HepG2 (cell line): Measurements from ENCODE around the gene ZNF333. TPM values are rescaled to one million over a fixed set of nuclear protein-coding genes. Genes with fewer than 3 reads are reported as not detected.

ENCODE experiments used
- ATAC-seq: fragments of 200-7000 bp; cut with Tn5 transposase; 3 replicates; pipeline ENCODE4 v1.9.1; 2020; ENCODE audit warnings: mild to moderate bottlenecking, moderate library complexity
- BruUV-seq: library from RNA; stranded (reverse); fragments of 400-500 nt; replicated peaks from 2 replicates; lab custom pipeline; 2021; lab: Mats Ljungman, UMichigan
- CTCF ChIA-PET: fragments of 300-600 bp; formaldehyde crosslinking; extraction: SDS; loops from one replicate; lab custom pipeline; 2021; ENCODE audit warnings: low total read pairs, inconsistent platforms, low intra/inter-chr PET ratio; lab: Yijun Ruan, JAX
- POLR2A ChIA-PET: fragments of 350-600 bp; sonication (Branson Sonifier 250); formaldehyde crosslinking; loops from one replicate; lab custom pipeline; 2020; ENCODE audit warnings: antibody characterized with exemption, inconsistent platforms; lab: Yijun Ruan, JAX
- DNase-seq: peaks from one replicate; pipeline ENCODE4 v3.0.0-alpha.2; 2015; ENCODE audit warnings: low spot score
- FAIRE-seq: peaks from 3 replicates; lab custom pipeline; 2011; peaks lifted over from hg19 to GRCh38; lab: Jason Lieb, UNC
- H2AFZ ChIP-seq: one replicate; pipeline ENCODE4 v1.6.1; 2011; ENCODE audit warnings: low read length, inconsistent platforms
- H3K27ac ChIP-seq: fragments of 300-600 bp; 3 replicates; pipeline ENCODE4 v1.8.0; 2011; ENCODE audit warnings: mixed run types, mild to moderate bottlenecking, mixed read lengths, low read length, inconsistent platforms; ENCODE audit not compliant: insufficient read depth; ENCODE audit errors: extremely low read length
- H3K27me3 ChIP-seq, 2 experiments: fragments of 200-600 bp in 1 of 2; 2 replicates in 1 of 2; 3 replicates in 1 of 2; pipeline versions ENCODE4 v1.6.0 to v1.8.0; 2011; ENCODE audit warnings: low read length in 2 of 2, mild to moderate bottlenecking in 2 of 2, moderate library complexity in 2 of 2, inconsistent platforms in 1 of 2; ENCODE audit not compliant: insufficient read depth in 2 of 2, control insufficient read depth in 1 of 2
- H3K36me3 ChIP-seq, 2 experiments: fragments of 200-600 bp in 1 of 2; replicated peaks in 1 of 2; 2 replicates in 1 of 2; 3 replicates in 1 of 2; pipeline versions ENCODE4 v1.5.1 to v1.8.0; 2011; ENCODE audit warnings: low read length in 2 of 2, inconsistent platforms in 1 of 2; ENCODE audit not compliant: insufficient read depth in 2 of 2, control insufficient read depth in 1 of 2
- H3K4me1 ChIP-seq: 2 replicates; pipeline ENCODE4 v1.5.1; 2012; ENCODE audit warnings: low read length, inconsistent platforms; ENCODE audit not compliant: insufficient read depth
- H3K4me2 ChIP-seq: 2 replicates; pipeline ENCODE4 v1.6.0; 2011; ENCODE audit warnings: low read depth, low read length, inconsistent platforms
- H3K4me3 ChIP-seq, 3 experiments: fragments of 200-600 bp in 1 of 3; sonication (generic), shearing (Covaris generic) in 1 of 3; replicated peaks in 1 of 3; 2 replicates each; pipeline ENCODE4 v1.5.1; 2011 to 2016; ENCODE audit warnings: low read length in 3 of 3, inconsistent platforms in 2 of 3, low read depth in 2 of 3, mild to moderate bottlenecking in 2 of 3, control low read depth in 1 of 3, mixed read lengths in 1 of 3; ENCODE audit not compliant: insufficient read depth in 1 of 3
- H3K79me2 ChIP-seq: one replicate; pipeline ENCODE4 v1.6.1; 2011; ENCODE audit warnings: low read length, inconsistent platforms; ENCODE audit not compliant: insufficient read depth
- H3K9ac ChIP-seq: 2 replicates; pipeline ENCODE4 v1.6.0; 2011; ENCODE audit warnings: mild to moderate bottlenecking, low read depth, low read length, inconsistent platforms; ENCODE audit not compliant: insufficient read depth
- H3K9me3 ChIP-seq: 2 replicates; pipeline ENCODE4 v1.5.1; 2012; ENCODE audit warnings: mild to moderate bottlenecking, low read length
- H4K20me1 ChIP-seq: 2 replicates; pipeline ENCODE4 v1.6.0; 2011; ENCODE audit warnings: inconsistent platforms, mild to moderate bottlenecking, low read length, moderate library complexity; ENCODE audit not compliant: insufficient read depth
- BORCS8-MEF2B ChIP-seq: sonication (generic); formaldehyde crosslinking; IDR thresholded peaks from 2 replicates; pipeline ENCODE4 v1.8.0; 2022; ENCODE audit warnings: mild to moderate bottlenecking, missing genetic modification reagents
- CEBPB ChIP-seq: IDR thresholded peaks from 2 replicates; pipeline ENCODE4 v1.6.1; 2011; ENCODE audit warnings: low read depth, low read length, improper control_type of control experiment, borderline replicate concordance
- FOXO4 ChIP-seq: sonication (generic); formaldehyde crosslinking; conservative IDR thresholded peaks from 2 replicates; pipeline ENCODE4 v1.8.1; 2023; ENCODE audit warnings: missing genetic modification reagents
- GZF1 ChIP-seq: sonication (generic); formaldehyde crosslinking; IDR thresholded peaks from 2 replicates; pipeline ENCODE4 v1.5.1; 2020; ENCODE audit warnings: mild to moderate bottlenecking, missing genetic modification reagents
- HOXA5 ChIP-seq: sonication (generic); formaldehyde crosslinking; IDR thresholded peaks from 2 replicates; pipeline ENCODE4 v1.4.0; 2020; ENCODE audit warnings: missing genetic modification reagents
- IKZF5 ChIP-seq: IDR thresholded peaks from 2 replicates; pipeline ENCODE4 v1.6.1; 2018; ENCODE audit warnings: missing genetic modification reagents, mild to moderate bottlenecking, missing compliant biosample characterization
- JUNB ChIP-seq: sonication (generic); formaldehyde crosslinking; IDR thresholded peaks from 2 replicates; pipeline ENCODE4 v1.8.0; 2022; ENCODE audit warnings: missing genetic modification reagents, mild to moderate bottlenecking, borderline replicate concordance
- MIER2 ChIP-seq: IDR thresholded peaks from 2 replicates; pipeline ENCODE4 v1.6.1; 2016; ENCODE audit warnings: missing biosample characterization, missing genetic modification reagents
- POLR2G ChIP-seq: fragments of 200-400 bp; formaldehyde crosslinking; IDR thresholded peaks from 2 replicates; pipeline ENCODE4 v1.6.1; 2018; ENCODE audit warnings: mild to moderate bottlenecking, low read depth, low read length, moderate library complexity
- RBAK ChIP-seq: sonication (generic); formaldehyde crosslinking; IDR thresholded peaks from 2 replicates; pipeline ENCODE4 v1.5.1; 2020; ENCODE audit warnings: mild to moderate bottlenecking, missing genetic modification reagents
- RBM39 ChIP-seq: fragments of 200-400 bp; formaldehyde crosslinking; IDR thresholded peaks from one replicate; pipeline ENCODE4 v1.6.1; 2018; ENCODE audit warnings: antibody characterized with exemption, mild to moderate bottlenecking, low read depth, low read length; ENCODE audit not compliant: poor library complexity, severe bottlenecking
- TSC22D2 ChIP-seq: sonication (generic); formaldehyde crosslinking; IDR thresholded peaks from 2 replicates; pipeline ENCODE4 v1.5.1; 2020; ENCODE audit warnings: missing genetic modification reagents, mild to moderate bottlenecking, borderline replicate concordance
- USF2 ChIP-seq, 2 experiments: sonication (generic) in 1 of 2; formaldehyde crosslinking in 1 of 2; IDR thresholded peaks; 2 replicates each; pipeline versions ENCODE4 v1.5.1 to v1.6.1; 2011 to 2020; ENCODE audit warnings: borderline replicate concordance in 1 of 2, low read depth in 1 of 2, low read length in 1 of 2, mild to moderate bottlenecking in 1 of 2, missing genetic modification reagents in 1 of 2, moderate library complexity in 1 of 2
- ZFP36L1 ChIP-seq: sonication (generic); formaldehyde crosslinking; IDR thresholded peaks from 2 replicates; pipeline ENCODE4 v1.8.0; 2022; ENCODE audit warnings: mild to moderate bottlenecking, missing genetic modification reagents, moderate library complexity
- ZNF17 ChIP-seq: sonication (generic); formaldehyde crosslinking; IDR thresholded peaks from 2 replicates; pipeline ENCODE4 v1.5.0; 2020; ENCODE audit warnings: mild to moderate bottlenecking, missing genetic modification reagents
- ZNF274 ChIP-seq: sonication (generic); formaldehyde crosslinking; IDR thresholded peaks from 2 replicates; pipeline ENCODE4 v1.5.1; 2020; ENCODE audit warnings: mild to moderate bottlenecking, missing genetic modification reagents
- ZNF350 ChIP-seq: sonication (generic); formaldehyde crosslinking; IDR thresholded peaks from 2 replicates; pipeline ENCODE4 v1.4.0; 2020; ENCODE audit warnings: mild to moderate bottlenecking, low read depth, missing genetic modification reagents, borderline replicate concordance
- ZNF382 ChIP-seq: sonication (generic); formaldehyde crosslinking; IDR thresholded peaks from 2 replicates; pipeline ENCODE4 v1.5.0; 2020; ENCODE audit warnings: missing genetic modification reagents, mild to moderate bottlenecking, borderline replicate concordance
- ZNF614 ChIP-seq: IDR thresholded peaks from 2 replicates; pipeline ENCODE4 v1.6.1; 2018; ENCODE audit warnings: missing biosample characterization, missing genetic modification reagents, inconsistent platforms, borderline replicate concordance
- ZNF703 ChIP-seq: sonication (generic); formaldehyde crosslinking; IDR thresholded peaks from 2 replicates; pipeline ENCODE4 v1.5.1; 2020; ENCODE audit warnings: missing genetic modification reagents, mild to moderate bottlenecking, moderate library complexity, borderline replicate concordance
- WGBS: methylation state at CpG from one replicate; pipeline ENCODE4 v1.1.6; 2017; ENCODE audit warnings: low lambda C conversion rate; 5-methylcytosine and 5-hydroxymethylcytosine counted together
- in situ Hi-C: cut with HindIII; loops from 2 replicates; pipeline ENCODE4 v1.10.0; 2017; ENCODE audit warnings: low pct_unique_long_range_greater_than_20kb; ENCODE audit not compliant: extremely low pct_ligation_motif_present
- intact Hi-C: fragments of 100-400 bp; cut with micrococcal nuclease; formaldehyde crosslinking; loops from one replicate; pipeline ENCODE4 v1.10.0; 2022; ENCODE audit not compliant: unreplicated experiment
- polyA plus RNA-seq, 8 experiments: library from polyadenylated mRNA; depleted of rRNA in 3 of 8; stranded (reverse) in 7 of 8; unstranded in 1 of 8; fragments of >200 nt; fragmentation: Illumina TruSeq in 4 of 8; extraction: Trizol in 4 of 8; gene quantifications; 2 replicates each; pipeline versions ENCODE4 v1.2.1 to v1.2.3, GENCODE V29; 2011 to 2016; ENCODE audit warnings: low read depth in 4 of 8, missing spikeins in 1 of 8, mixed read lengths in 1 of 8; ENCODE audit not compliant: insufficient read depth in 1 of 8
- total RNA-seq, 5 experiments: library from RNA; depleted of rRNA; stranded (reverse); fragments of >200 nt; fragmentation: Illumina TruSeq; extraction: Trizol; gene quantifications; 2 replicates each; pipeline ENCODE4 v1.2.3, GENCODE V29; 2016; ENCODE audit warnings: low read depth in 1 of 5

ZNF333 gene
- total and polyA plus RNA-seq, 2 of the 13 experiments (the other 11 are each of a cell fraction or from before 2014, with no cell fraction given), result 3.4 to 6.4 TPM

GRCh38 chr19:14779151-14779550, 89.3 kb downstream of the ZNF333 start:
- Histone ChIP-seq H3K27me3 (peaks cover 0 to 5% of the 10 kb centered on the region in 2 experiments; a peak in 1 of 5 replicates), H3K36me3 (no peaks in the 10 kb centered on the region), H3K79me2 (no peaks in the 10 kb centered on the region), H3K9me3 (no peaks in the 10 kb centered on the region), H3K4me2 (no peak overlapping the region), H2AFZ (no peak overlapping the region), H3K9ac (no peak overlapping the region), H3K4me3 (no peak overlapping the region), H3K4me1 (no peaks in the 10 kb centered on the region), H3K27ac (no peak overlapping the region), H4K20me1 (no peaks in the 10 kb centered on the region)
- DNase-seq, result no peak
- ChIA-PET POLR2A (no interaction called here), CTCF (no interaction called here)
- TF ChIP-seq ZNF17, result no peak
- no peak for TF ChIP-seq ZNF274
- no peak for TF ChIP-seq ZNF614 (CRISPR knock-in tag)
- no peak for TF ChIP-seq ZFP36L1 (CRISPR knock-in tag)
- no peak for TF ChIP-seq FOXO4 (CRISPR knock-in tag)
- no peak for TF ChIP-seq HOXA5 (CRISPR knock-in tag)
- no peak for TF ChIP-seq IKZF5 (CRISPR knock-in tag)
- no peak for TF ChIP-seq ZNF703
- no peak for TF ChIP-seq MIER2 (CRISPR knock-in tag)
- TF ChIP-seq GZF1 (CRISPR knock-in tag), result no peak
- TF ChIP-seq USF2 (IDR thresholded peaks at IDR 0.05; ENCODE audit: low read depth, low read length), result no peak
- TF ChIP-seq USF2 (CRISPR knock-in tag; IDR thresholded peaks at IDR 0.05; ENCODE audit: borderline replicate concordance), result no peak
- TF ChIP-seq TSC22D2 (CRISPR knock-in tag), result no peak
- TF ChIP-seq RBM39, result no peak
- TF ChIP-seq BORCS8-MEF2B (CRISPR knock-in tag), result no peak
- TF ChIP-seq RBAK (CRISPR knock-in tag), result no peak
- TF ChIP-seq POLR2G, result no peak
- TF ChIP-seq JUNB (CRISPR knock-in tag), result no peak
- no peak for TF ChIP-seq ZNF382 (CRISPR knock-in tag)
- TF ChIP-seq CEBPB, result no peak
- TF ChIP-seq ZNF350 (CRISPR knock-in tag), result no peak
- in situ Hi-C loops (no loop called here), intact Hi-C loops (no loop called here)
- BruUV-seq, result no TSS peak
- ATAC-seq, result no peak
- WGBS, result 24% methylated on average over 5 of the region's 5 CpGs
- no peak for FAIRE-seq
